ENCODE data around the gene EFHC1. TPM values are rescaled to one million over a fixed set of nuclear protein-coding genes. Genes with fewer than 3 reads are reported as not detected.
"Not testable (repeated sequence)": the region's sequence is repeated elsewhere in the genome, so short reads cannot be mapped to it uniquely, and the experiment has no call there.

EFHC1 gene
- polyA plus RNA-seq, 2 donors, result 8.4 to 14.4 TPM

DNA sequence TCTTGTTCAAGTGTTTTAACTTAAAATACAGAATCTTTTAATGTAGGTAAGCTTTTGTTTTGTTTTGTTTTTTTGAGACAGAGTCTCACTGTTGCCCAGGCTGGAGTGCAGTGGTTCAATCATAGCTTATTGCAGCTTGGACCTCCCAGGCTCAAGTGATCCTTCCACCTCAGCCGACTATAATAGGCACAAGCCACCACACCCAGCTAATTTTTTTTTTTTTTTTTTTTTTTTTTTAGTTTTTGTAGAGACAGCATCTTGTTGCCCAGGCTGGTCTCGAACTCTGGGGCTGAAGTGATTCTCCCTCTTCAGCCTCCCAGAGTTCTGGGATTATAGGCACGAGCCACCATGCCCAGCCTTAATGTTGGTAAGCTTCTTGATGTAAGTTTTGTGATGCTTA lies 3.3 kb downstream of the EFHC1 start:
- no peaks in the 10 kb centered on the region for H3K36me3 ChIP-seq (ENCODE audit: control insufficient read depth in 2 of 2, insufficient read depth in 2 of 2, low read length in 1 of 2)
- 67 to 82% methylated on average over 3 of the region's 3 CpGs for WGBS, 2 donors
- no peaks in the 10 kb centered on the region for H3K9me3 ChIP-seq (ENCODE audit: control insufficient read depth in 2 of 2, insufficient read depth in 1 of 2, low read depth in 1 of 2, low read length in 1 of 2)
- H3K4me3 ChIP-seq (ENCODE audit: low read depth in 1 of 2, low read length in 2 of 2), result no peak overlapping the region
- peaks cover 0 to 3% of the 10 kb centered on the region in 2 donors for H3K4me1 ChIP-seq (ENCODE audit: control insufficient read depth in 2 of 2, insufficient read depth in 2 of 2, low read length in 1 of 2)
- no peak overlapping the region for H3K27ac ChIP-seq (ENCODE audit: low read depth in 2 of 2, low read length in 1 of 2)
- H3K27me3 ChIP-seq (ENCODE audit: control insufficient read depth in 1 of 2, insufficient read depth in 2 of 2, low read length in 2 of 2), result no peaks in the 10 kb centered on the region

- Histone ChIP-seq H3K27me3 (ENCODE audit: control insufficient read depth in 1 of 2, insufficient read depth in 2 of 2, low read length in 2 of 2) (no peaks in the 10 kb centered on the region), H3K9me3 (ENCODE audit: control insufficient read depth in 2 of 2, insufficient read depth in 1 of 2, low read depth in 1 of 2, low read length in 1 of 2) (no peaks in the 10 kb centered on the region), H3K36me3 (ENCODE audit: control insufficient read depth in 2 of 2, insufficient read depth in 2 of 2, low read length in 1 of 2) (no peaks in the 10 kb centered on the region), H3K27ac (ENCODE audit: low read depth in 2 of 2, low read length in 1 of 2) (no peak overlapping the region), H3K4me3 (ENCODE audit: low read depth in 1 of 2, low read length in 2 of 2) (no peak overlapping the region), H3K4me1 (ENCODE audit: control insufficient read depth in 2 of 2, insufficient read depth in 2 of 2, low read length in 1 of 2) (peaks cover 0 to 3% of the 10 kb centered on the region in 2 donors)
- WGBS, 2 donors, result 76 to 82% methylated on average over 8 of the region's 8 CpGs
Measured at GRCh38 chr6:52423971-52424381, 3.8 kb downstream of the EFHC1 start.

- WGBS, 2 donors, result 91 to 97% methylated on average over 2 of the region's 2 CpGs
- H3K36me3 ChIP-seq (ENCODE audit: control insufficient read depth in 2 of 2, insufficient read depth in 2 of 2, low read length in 1 of 2), result no peaks in the 10 kb centered on the region
- H3K27ac ChIP-seq (ENCODE audit: low read depth in 2 of 2, low read length in 1 of 2), result no peak overlapping the region
- peaks cover 0 to 3% of the 10 kb centered on the region in 2 donors for H3K4me1 ChIP-seq (ENCODE audit: control insufficient read depth in 2 of 2, insufficient read depth in 2 of 2, low read length in 1 of 2)
- no peak overlapping the region for H3K4me3 ChIP-seq (ENCODE audit: low read depth in 1 of 2, low read length in 2 of 2)
- H3K27me3 ChIP-seq (ENCODE audit: control insufficient read depth in 1 of 2, insufficient read depth in 2 of 2, low read length in 2 of 2), result no peaks in the 10 kb centered on the region
- H3K9me3 ChIP-seq (ENCODE audit: control insufficient read depth in 2 of 2, insufficient read depth in 1 of 2, low read depth in 1 of 2, low read length in 1 of 2), result no peaks in the 10 kb centered on the region
Measured at GRCh38 chr6:52424513-52424912, 4.4 kb downstream of the EFHC1 start.

- H3K4me3 ChIP-seq (ENCODE audit: low read depth in 1 of 2, low read length in 2 of 2), result no peak overlapping the region
- H3K27ac ChIP-seq (ENCODE audit: low read depth in 2 of 2, low read length in 1 of 2), result no peak overlapping the region
- no peaks in the 10 kb centered on the region for H3K9me3 ChIP-seq (ENCODE audit: control insufficient read depth in 2 of 2, insufficient read depth in 1 of 2, low read depth in 1 of 2, low read length in 1 of 2)
- no peaks in the 10 kb centered on the region for H3K27me3 ChIP-seq (ENCODE audit: control insufficient read depth in 1 of 2, insufficient read depth in 2 of 2, low read length in 2 of 2)
- H3K4me1 ChIP-seq (ENCODE audit: control insufficient read depth in 2 of 2, insufficient read depth in 2 of 2, low read length in 1 of 2), result no peaks in the 10 kb centered on the region
- no peaks in the 10 kb centered on the region for H3K36me3 ChIP-seq (ENCODE audit: control insufficient read depth in 2 of 2, insufficient read depth in 2 of 2, low read length in 1 of 2)
Measured at GRCh38 chr6:52426667-52427066, 6.5 kb downstream of the EFHC1 start.

DNA sequence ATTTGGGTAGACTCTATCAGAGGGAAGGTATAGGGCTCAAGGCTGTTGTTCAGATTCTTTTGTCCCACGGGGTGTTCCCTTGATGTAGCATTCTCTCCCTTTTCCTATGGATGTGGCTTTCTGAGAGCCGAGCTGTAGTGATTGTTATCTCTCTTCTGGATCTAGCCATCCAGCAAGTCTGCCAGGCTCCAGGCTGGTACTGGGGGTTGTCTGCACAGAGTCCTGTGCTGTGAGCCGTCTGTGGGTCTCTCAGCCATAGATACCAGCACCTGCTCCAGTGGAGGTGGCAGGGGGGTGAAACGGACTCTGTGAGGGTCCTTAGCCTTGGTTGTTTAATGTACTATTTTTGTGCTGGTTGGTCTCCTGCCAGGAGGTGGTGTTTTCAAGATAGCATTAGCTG lies 13.2 kb downstream of the EFHC1 start:
- H3K27me3 ChIP-seq (ENCODE audit: control insufficient read depth in 1 of 2, insufficient read depth in 2 of 2, low read length in 2 of 2); H3K27ac ChIP-seq (ENCODE audit: low read depth in 2 of 2, low read length in 1 of 2); H3K36me3 ChIP-seq (ENCODE audit: control insufficient read depth in 2 of 2, insufficient read depth in 2 of 2, low read length in 1 of 2); H3K4me1 ChIP-seq (ENCODE audit: control insufficient read depth in 2 of 2, insufficient read depth in 2 of 2, low read length in 1 of 2); H3K4me3 ChIP-seq (ENCODE audit: low read depth in 1 of 2, low read length in 2 of 2); H3K9me3 ChIP-seq (ENCODE audit: control insufficient read depth in 2 of 2, insufficient read depth in 1 of 2, low read depth in 1 of 2, low read length in 1 of 2): not testable (repeated sequence)
- 82 to 93% methylated on average over 4 of the region's 4 CpGs for WGBS, 2 donors

DNA sequence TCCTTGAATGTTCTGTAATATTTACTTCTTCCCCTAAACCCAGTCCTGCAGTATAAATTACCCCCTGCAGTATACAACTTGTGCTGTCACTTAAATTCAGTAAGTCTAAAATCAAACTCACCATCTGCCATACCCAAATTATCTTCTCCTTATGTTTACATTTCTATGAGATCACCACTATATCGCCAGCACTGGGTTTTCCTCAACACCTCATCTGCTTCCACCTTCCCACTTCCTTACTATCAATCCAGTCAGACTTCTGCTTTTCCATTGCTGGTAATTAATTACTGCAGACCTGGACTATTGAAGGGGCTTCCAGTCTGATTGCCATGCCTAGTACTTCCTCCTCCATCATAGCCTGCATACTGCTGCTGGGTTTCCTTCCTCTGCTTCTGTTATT lies 15.2 kb downstream of the EFHC1 start:
- no peaks in the 10 kb centered on the region for H3K36me3 ChIP-seq (ENCODE audit: control insufficient read depth in 2 of 2, insufficient read depth in 2 of 2, low read length in 1 of 2)
- H3K4me3 ChIP-seq (ENCODE audit: low read depth in 1 of 2, low read length in 2 of 2), result no peak overlapping the region
- WGBS, 2 donors, result 53 to 74% methylated on average over 1 of the region's 1 CpG
- no peak overlapping the region for H3K27ac ChIP-seq (ENCODE audit: low read depth in 2 of 2, low read length in 1 of 2)
- no peaks in the 10 kb centered on the region for H3K9me3 ChIP-seq (ENCODE audit: control insufficient read depth in 2 of 2, insufficient read depth in 1 of 2, low read depth in 1 of 2, low read length in 1 of 2)
- no peaks in the 10 kb centered on the region for H3K4me1 ChIP-seq (ENCODE audit: control insufficient read depth in 2 of 2, insufficient read depth in 2 of 2, low read length in 1 of 2)
- H3K27me3 ChIP-seq (ENCODE audit: control insufficient read depth in 1 of 2, insufficient read depth in 2 of 2, low read length in 2 of 2), result no peaks in the 10 kb centered on the region

DNA sequence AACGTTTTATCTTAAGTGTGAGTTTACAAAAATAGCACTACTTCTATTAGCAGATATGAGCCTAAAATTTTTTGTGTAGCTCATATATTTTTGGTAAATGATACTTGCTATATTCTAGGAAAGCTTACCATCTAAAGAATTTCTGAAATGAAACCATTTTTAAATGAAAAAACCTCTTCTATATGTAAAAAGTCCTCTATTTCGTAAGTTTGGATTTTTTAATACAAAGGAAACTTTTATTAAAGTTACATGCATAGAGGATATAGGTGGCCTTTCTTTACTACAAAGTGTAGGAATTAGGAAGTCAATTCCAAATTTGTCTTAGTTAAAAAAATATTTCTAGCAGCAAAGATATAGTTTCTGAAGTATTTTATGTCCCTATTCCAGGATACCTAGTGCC lies 18.8 kb downstream of the EFHC1 start:
- Histone ChIP-seq H3K27ac (ENCODE audit: low read depth in 2 of 2, low read length in 1 of 2) (no peak overlapping the region), H3K4me1 (ENCODE audit: control insufficient read depth in 2 of 2, insufficient read depth in 2 of 2, low read length in 1 of 2) (no peaks in the 10 kb centered on the region), H3K9me3 (ENCODE audit: control insufficient read depth in 2 of 2, insufficient read depth in 1 of 2, low read depth in 1 of 2, low read length in 1 of 2) (no peaks in the 10 kb centered on the region), H3K4me3 (ENCODE audit: low read depth in 1 of 2, low read length in 2 of 2) (no peak overlapping the region), H3K36me3 (ENCODE audit: control insufficient read depth in 2 of 2, insufficient read depth in 2 of 2, low read length in 1 of 2) (no peaks in the 10 kb centered on the region), H3K27me3 (ENCODE audit: control insufficient read depth in 1 of 2, insufficient read depth in 2 of 2, low read length in 2 of 2) (no peaks in the 10 kb centered on the region)
- WGBS, 2 donors, result 80 to 90% methylated on average over 2 of the region's 2 CpGs

GRCh38 chr6:52454556-52454955 lies 34.4 kb downstream of the EFHC1 start:
- H3K4me3 ChIP-seq (ENCODE audit: low read depth in 1 of 2, low read length in 2 of 2), result no peak overlapping the region
- no peaks in the 10 kb centered on the region for H3K4me1 ChIP-seq (ENCODE audit: control insufficient read depth in 2 of 2, insufficient read depth in 2 of 2, low read length in 1 of 2)
- no peaks in the 10 kb centered on the region for H3K27me3 ChIP-seq (ENCODE audit: control insufficient read depth in 1 of 2, insufficient read depth in 2 of 2, low read length in 2 of 2)
- 52 to 57% methylated on average over 2 of the region's 2 CpGs for WGBS, 2 donors
- H3K9me3 ChIP-seq (ENCODE audit: control insufficient read depth in 2 of 2, insufficient read depth in 1 of 2, low read depth in 1 of 2, low read length in 1 of 2), result no peaks in the 10 kb centered on the region
- H3K36me3 ChIP-seq (ENCODE audit: control insufficient read depth in 2 of 2, insufficient read depth in 2 of 2, low read length in 1 of 2), result no peaks in the 10 kb centered on the region
- peak overlapping the region in 1 of 2 donors; percentile 69 for H3K27ac ChIP-seq (ENCODE audit: low read depth in 2 of 2, low read length in 1 of 2)

DNA sequence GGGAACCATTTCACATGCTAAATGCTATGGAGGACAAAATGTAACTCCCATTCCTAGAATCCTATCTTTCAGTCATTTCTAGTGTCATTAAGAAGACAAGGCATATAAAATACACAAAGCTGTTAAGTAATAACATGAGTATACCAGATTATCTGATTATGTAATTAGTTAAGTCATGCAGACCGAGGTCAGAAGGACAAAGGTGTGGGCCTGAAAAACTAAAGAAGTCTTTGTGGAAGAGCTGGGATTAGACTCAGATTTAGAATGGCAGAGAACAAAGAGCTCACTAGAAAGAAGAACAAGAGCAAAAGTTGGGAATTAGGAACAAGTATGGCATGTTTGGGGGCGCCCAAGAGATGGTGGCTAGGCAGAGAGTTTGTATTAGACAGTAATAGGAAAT lies 37.0 kb downstream of the EFHC1 start:
- H3K4me3 ChIP-seq (ENCODE audit: low read depth in 1 of 2, low read length in 2 of 2), result no peak overlapping the region
- 82 to 84% methylated on average over 2 of the region's 2 CpGs for WGBS, 2 donors

GRCh38 chr6:52461194-52461593 lies 41.1 kb downstream of the EFHC1 start:
- 84 to 89% methylated on average over 2 of the region's 2 CpGs for WGBS, 2 donors
- H3K4me1 ChIP-seq (ENCODE audit: control insufficient read depth in 2 of 2, insufficient read depth in 2 of 2, low read length in 1 of 2); H3K27me3 ChIP-seq (ENCODE audit: control insufficient read depth in 1 of 2, insufficient read depth in 2 of 2, low read length in 2 of 2); H3K27ac ChIP-seq (ENCODE audit: low read depth in 2 of 2, low read length in 1 of 2); H3K4me3 ChIP-seq (ENCODE audit: low read depth in 1 of 2, low read length in 2 of 2); H3K36me3 ChIP-seq (ENCODE audit: control insufficient read depth in 2 of 2, insufficient read depth in 2 of 2, low read length in 1 of 2); H3K9me3 ChIP-seq (ENCODE audit: control insufficient read depth in 2 of 2, insufficient read depth in 1 of 2, low read depth in 1 of 2, low read length in 1 of 2): not testable (repeated sequence)

More for the DNA sequence above, 37.0 kb downstream of the EFHC1 start:
- H3K9me3 ChIP-seq (ENCODE audit: control insufficient read depth in 2 of 2, insufficient read depth in 1 of 2, low read depth in 1 of 2, low read length in 1 of 2), result no peaks in the 10 kb centered on the region
- H3K27me3 ChIP-seq (ENCODE audit: control insufficient read depth in 1 of 2, insufficient read depth in 2 of 2, low read length in 2 of 2), result no peaks in the 10 kb centered on the region
- H3K27ac ChIP-seq (ENCODE audit: low read depth in 2 of 2, low read length in 1 of 2), result no peak overlapping the region
- H3K4me1 ChIP-seq (ENCODE audit: control insufficient read depth in 2 of 2, insufficient read depth in 2 of 2, low read length in 1 of 2), result no peaks in the 10 kb centered on the region
- H3K36me3 ChIP-seq (ENCODE audit: control insufficient read depth in 2 of 2, insufficient read depth in 2 of 2, low read length in 1 of 2), result no peaks in the 10 kb centered on the region

Data from esophagus (tissue), 2 donors.